Mucosa of descending colon (tissue), 3 donors: ENCODE results near the gene ULK2. TPM values are rescaled to one million over a fixed set of nuclear protein-coding genes. Genes with fewer than 3 reads are reported as not detected.

Experiments
- ATAC-seq: fragments of 200-7000 bp; cut with Tn5 transposase; one replicate; pipeline ENCODE4 v1.9.1; 2020; ENCODE audit warnings: mild to moderate bottlenecking, moderate library complexity
- DNase-seq, 3 donors: peaks; one replicate each; pipeline ENCODE4 v3.0.0-alpha.2; 2020
- H3K36me3 ChIP-seq: fragments of 200-600 bp; one replicate; pipeline ENCODE4 v1.8.0; 2021; ENCODE audit warnings: low read depth, mild to moderate bottlenecking
- H3K4me1 ChIP-seq: fragments of 200-600 bp; one replicate; pipeline ENCODE4 v1.8.0; 2021; ENCODE audit warnings: low read depth, mild to moderate bottlenecking
- H3K4me3 ChIP-seq: fragments of 200-600 bp; one replicate; pipeline ENCODE4 v1.8.0; 2021; ENCODE audit warnings: mild to moderate bottlenecking
- H3K9me3 ChIP-seq: fragments of 200-600 bp; one replicate; pipeline ENCODE4 v1.8.0; 2021; ENCODE audit warnings: mild to moderate bottlenecking
- CTCF ChIP-seq: fragments of 200-600 bp; IDR thresholded peaks from one replicate; pipeline ENCODE4 v1.8.0; 2022; ENCODE audit warnings: antibody characterized with exemption, mild to moderate bottlenecking
- intact Hi-C, 2 donors: fragments of 100-400 bp; cut with DNase I in 1 of 2; cut with micrococcal nuclease in 1 of 2; formaldehyde crosslinking; loops; one replicate each; pipeline versions ENCODE4 v1.11.0 to v1.11.1; 2022; cut with DNase I, micrococcal nuclease
- total RNA-seq, 3 donors: library from RNA; stranded (reverse); fragmentation: NEBNext Ultra II Directional in 2 of 3; extraction: Animal tissue kit (Norgen Biotek cat#: 25700) in 2 of 3; gene quantifications; one replicate each; pipeline versions ENCODE4 v1.2.1 to v1.2.4, GENCODE V29; 2021 to 2023
- donor health status: DM: no; HTN: no; CAD: no; lungs with moderate emphysema.
- donor health status: DM: no; HTN: no; CAD: no.
- donor health status: DM: no; HTN: yes; CAD: no.

Gene ULK2
- total RNA-seq, 3 donors from 2014 or later = 6.7 to 29.8 (median 8.5) TPM

- peak in 2 of 3 donors; percentile 43 to 58 for DNase-seq
- intact Hi-C loops = no loop called here
- no peak for TF ChIP-seq CTCF
- no peaks in the 10 kb centered on the region for H3K9me3 ChIP-seq
- no peak overlapping the region for H3K4me3 ChIP-seq
- ATAC-seq = peak; percentile 35
- no peaks in the 10 kb centered on the region for H3K36me3 ChIP-seq
- peaks cover 23% of the 10 kb centered on the region for H3K4me1 ChIP-seq
Measured at GRCh38 chr17:19727501-19728078, 140.1 kb downstream of the ULK2 start.

GRCh38 chr17:19726631-19727376 is 140.9 kb downstream of the ULK2 start:
- H3K9me3 ChIP-seq = no peaks in the 10 kb centered on the region
- intact Hi-C loops = no loop called here
- peaks cover 23% of the 10 kb centered on the region for H3K4me1 ChIP-seq
- no peaks in the 10 kb centered on the region for H3K36me3 ChIP-seq
- no peak overlapping the region for H3K4me3 ChIP-seq
- ATAC-seq (no peak), DNase-seq (no peak)
- TF ChIP-seq CTCF = no peak

GRCh38 chr17:19725486-19725885 is 142.2 kb downstream of the ULK2 start:
- intact Hi-C loops = no loop called here
- no peaks in the 10 kb centered on the region for H3K9me3 ChIP-seq
- DNase-seq (no peak), ATAC-seq (no peak)
- TF ChIP-seq CTCF = no peak
- H3K36me3 ChIP-seq = no peaks in the 10 kb centered on the region
- no peak overlapping the region for H3K4me3 ChIP-seq
- peaks cover 29% of the 10 kb centered on the region for H3K4me1 ChIP-seq

DNA sequence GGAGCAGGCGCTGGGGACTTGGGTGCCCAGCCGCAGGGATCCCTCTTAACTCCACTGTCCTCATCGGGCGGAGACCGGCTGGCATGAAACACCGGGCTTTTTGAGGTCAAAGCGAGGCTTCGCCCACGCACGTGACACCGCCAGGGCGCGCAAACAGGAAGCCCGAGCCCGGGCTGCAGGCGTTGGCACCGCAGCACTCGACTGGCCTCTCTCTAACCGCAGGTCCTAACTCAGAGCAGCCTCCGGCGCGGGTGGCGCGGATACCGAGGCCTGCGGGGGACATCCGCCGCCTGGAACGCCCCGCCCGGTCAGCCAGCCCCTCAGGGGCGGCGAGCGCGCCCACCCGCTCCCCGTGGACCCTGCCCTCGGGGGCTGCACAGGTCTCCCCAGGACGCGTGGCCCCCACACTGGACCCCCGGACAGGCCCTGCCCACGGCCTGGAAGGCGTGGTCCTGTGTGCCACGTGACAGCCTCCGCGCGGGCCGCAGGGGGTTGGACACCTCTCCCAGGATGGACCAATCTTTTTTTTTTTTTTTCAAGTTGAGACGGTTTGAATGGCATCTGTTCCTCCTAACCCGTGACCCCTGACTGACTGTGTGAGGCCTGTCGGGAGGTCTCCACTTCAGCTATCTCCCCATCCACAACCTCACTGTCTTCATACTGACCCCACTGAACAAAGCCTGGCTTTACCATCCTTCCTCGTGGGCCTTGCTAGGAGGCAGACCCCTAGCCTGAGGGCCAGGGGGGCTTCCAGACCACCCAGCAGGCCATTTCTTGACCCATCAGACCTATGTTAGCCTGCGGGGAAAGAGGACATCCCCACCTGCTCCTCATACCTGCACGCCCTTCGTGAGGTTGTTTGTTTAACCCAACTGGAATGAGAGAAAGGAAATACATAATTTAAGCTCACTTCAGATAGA is 143.0 kb downstream of the ULK2 start:
- DNase-seq = peak; percentile 81 to 87 (median 86)
- H3K4me1 ChIP-seq = peaks cover 34% of the 10 kb centered on the region
- no peak for TF ChIP-seq CTCF
- H3K4me3 ChIP-seq = no peak overlapping the region
- no peaks in the 10 kb centered on the region for H3K9me3 ChIP-seq
- no peaks in the 10 kb centered on the region for H3K36me3 ChIP-seq
- ATAC-seq = peak; percentile 76
- intact Hi-C loops = no loop called here

GRCh38 chr17:19723964-19724363 is 143.8 kb downstream of the ULK2 start:
- Histone ChIP-seq H3K9me3 (no peaks in the 10 kb centered on the region), H3K36me3 (no peaks in the 10 kb centered on the region), H3K4me1 (peaks cover 34% of the 10 kb centered on the region), H3K4me3 (no peak overlapping the region)
- TF ChIP-seq CTCF = no peak
- DNase-seq (peak in 1 of 3 donors; percentile 24), ATAC-seq (no peak)
- intact Hi-C loops = no loop called here

Other genes starting within 250 kb of the ULK2 start
- 100 to 1,000 TPM in 1 of 3 donors, 10 to 100 TPM in 2; 93.8 to 129 (median 98.1) TPM for gene ALDH3A2, start 219.2 kb downstream of the ULK2 start, total RNA-seq
- under 1 TPM; 0.28 to 0.65 (median 0.38) TPM for gene SLC47A2, start 151.4 kb downstream of the ULK2 start, total RNA-seq
- 1 to 10 TPM in 2 of 3 donors, under 1 TPM in 1; 0.60 to 5.9 (median 3.1) TPM for gene ALDH3A1, start 119.6 kb downstream of the ULK2 start, total RNA-seq
- 10 to 100 TPM; 25.0 to 41.1 (median 29.9) TPM for gene AKAP10, start 109.9 kb upstream of the ULK2 start, total RNA-seq
- 10 to 100 TPM; 36.2 to 86.3 (median 85.7) TPM for gene SPECC1, start 141.4 kb upstream of the ULK2 start, total RNA-seq